DND-41 (cell line): Measurements from ENCODE around the gene DCUN1D1.

Source experiments
- ATAC-seq: fragments of 200-7000 bp; cut with Tn5 transposase; 3 replicates; pipeline ENCODE4 v1.9.1; 2021; ENCODE audit warnings: low read depth; ENCODE audit not compliant: insufficient read depth
- DNase-seq: peaks from one replicate; pipeline ENCODE4 v3.0.0-alpha.2; 2020
- H2AFZ ChIP-seq: 2 replicates; pipeline ENCODE4 v1.6.0; 2012; ENCODE audit warnings: low read depth, low read length
- H3K27ac ChIP-seq: 2 replicates; pipeline ENCODE4 v1.5.1; 2012; ENCODE audit warnings: low read length, inconsistent platforms
- H3K27me3 ChIP-seq: fragments of 200-600 bp; sonication (generic); 2 replicates; pipeline ENCODE4 v1.6.0; 2012; ENCODE audit warnings: low read length, mild to moderate bottlenecking, inconsistent platforms; ENCODE audit not compliant: insufficient read depth, poor library complexity
- H3K36me3 ChIP-seq: 2 replicates; pipeline ENCODE4 v1.5.1; 2012; ENCODE audit warnings: low read length, inconsistent platforms; ENCODE audit not compliant: insufficient read depth
- H3K4me1 ChIP-seq: 2 replicates; pipeline ENCODE4 v1.5.1; 2012; ENCODE audit warnings: mild to moderate bottlenecking, low read length; ENCODE audit not compliant: insufficient read depth
- H3K4me2 ChIP-seq: 2 replicates; pipeline ENCODE4 v1.6.0; 2012; ENCODE audit warnings: mild to moderate bottlenecking, moderate library complexity, low read length, inconsistent platforms; ENCODE audit not compliant: insufficient read depth
- H3K4me3 ChIP-seq, 2 experiments: fragments of 200-600 bp in 1 of 2; shearing (Covaris generic) in 1 of 2; 2 replicates each; pipeline ENCODE4 v1.5.1; 2012 to 2016; ENCODE audit warnings: inconsistent platforms in 2 of 2, low read length in 2 of 2, mild to moderate bottlenecking in 2 of 2, low read depth in 1 of 2, moderate library complexity in 1 of 2
- H3K79me2 ChIP-seq: 2 replicates; pipeline ENCODE4 v1.6.0; 2012; ENCODE audit warnings: low read length, inconsistent platforms; ENCODE audit not compliant: insufficient read depth
- H3K9ac ChIP-seq: 2 replicates; pipeline ENCODE4 v1.6.0; 2012; ENCODE audit warnings: low read depth, mild to moderate bottlenecking, inconsistent platforms, low read length, moderate library complexity
- H3K9me3 ChIP-seq: 2 replicates; pipeline ENCODE4 v1.5.1; 2012; ENCODE audit warnings: low read length, moderate library complexity, mild to moderate bottlenecking, inconsistent platforms; ENCODE audit not compliant: insufficient read depth, severe bottlenecking
- H4K20me1 ChIP-seq: 2 replicates; pipeline ENCODE4 v1.6.0; 2012; ENCODE audit warnings: low read length; ENCODE audit not compliant: insufficient read depth
- EZH2 ChIP-seq: IDR thresholded peaks from 3 replicates; pipeline ENCODE4 v1.6.1; 2012; ENCODE audit warnings: borderline replicate concordance, low read depth, mild to moderate bottlenecking, moderate library complexity, low read length, inconsistent platforms; ENCODE audit not compliant: severe bottlenecking
- TF ChIP-seq, protein P1 (sequence below): IDR thresholded peaks from 2 replicates; pipeline ENCODE4 v1.5.1; 2012; ENCODE audit warnings: borderline replicate concordance, low read length, moderate library complexity, mild to moderate bottlenecking; ENCODE audit not compliant: poor library complexity, severe bottlenecking; ENCODE audit errors: extremely low read depth

Gene DCUN1D1

DNA sequence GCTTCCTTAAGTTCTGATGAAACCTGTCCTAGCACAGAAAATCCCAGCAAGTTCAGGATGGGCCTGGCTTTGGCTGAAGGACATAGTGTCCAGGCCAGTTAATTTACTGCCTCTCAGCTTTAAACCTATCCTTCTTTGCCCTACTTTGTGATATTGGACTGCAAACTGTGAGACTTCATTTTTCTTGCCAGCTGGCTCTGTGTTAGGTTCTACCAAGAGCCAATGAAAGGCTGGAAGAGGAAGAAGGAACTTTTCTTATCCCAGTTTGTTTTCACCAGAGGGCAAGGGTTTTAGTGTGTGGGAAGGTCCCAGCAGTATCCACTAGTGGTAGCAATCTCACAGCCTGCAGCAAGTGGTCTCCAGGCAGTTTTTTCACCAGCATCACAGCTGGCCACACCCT is 18.2 kb downstream of the DCUN1D1 start:
- Histone ChIP-seq H4K20me1 (peaks cover 33% of the 10 kb centered on the region), H3K9ac (no peak overlapping the region), H3K4me3 (no peak overlapping the region), H3K4me2 (no peak overlapping the region), H3K4me1 (peaks cover 2% of the 10 kb centered on the region; the same call in 1 of the 2 replicates), H3K27ac (no peak overlapping the region), H3K36me3 (peaks cover 53% of the 10 kb centered on the region), H3K9me3 (no peaks in the 10 kb centered on the region), H3K79me2 (peaks cover 69% of the 10 kb centered on the region), H2AFZ (no peak overlapping the region), H3K27me3 (no peaks in the 10 kb centered on the region)
- DNase-seq (no peak), ATAC-seq (no peak)
- no peak for TF ChIP-seq EZH2
- TF ChIP-seq, protein P1, sequence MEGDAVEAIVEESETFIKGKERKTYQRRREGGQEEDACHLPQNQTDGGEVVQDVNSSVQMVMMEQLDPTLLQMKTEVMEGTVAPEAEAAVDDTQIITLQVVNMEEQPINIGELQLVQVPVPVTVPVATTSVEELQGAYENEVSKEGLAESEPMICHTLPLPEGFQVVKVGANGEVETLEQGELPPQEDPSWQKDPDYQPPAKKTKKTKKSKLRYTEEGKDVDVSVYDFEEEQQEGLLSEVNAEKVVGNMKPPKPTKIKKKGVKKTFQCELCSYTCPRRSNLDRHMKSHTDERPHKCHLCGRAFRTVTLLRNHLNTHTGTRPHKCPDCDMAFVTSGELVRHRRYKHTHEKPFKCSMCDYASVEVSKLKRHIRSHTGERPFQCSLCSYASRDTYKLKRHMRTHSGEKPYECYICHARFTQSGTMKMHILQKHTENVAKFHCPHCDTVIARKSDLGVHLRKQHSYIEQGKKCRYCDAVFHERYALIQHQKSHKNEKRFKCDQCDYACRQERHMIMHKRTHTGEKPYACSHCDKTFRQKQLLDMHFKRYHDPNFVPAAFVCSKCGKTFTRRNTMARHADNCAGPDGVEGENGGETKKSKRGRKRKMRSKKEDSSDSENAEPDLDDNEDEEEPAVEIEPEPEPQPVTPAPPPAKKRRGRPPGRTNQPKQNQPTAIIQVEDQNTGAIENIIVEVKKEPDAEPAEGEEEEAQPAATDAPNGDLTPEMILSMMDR, result no peak

- Histone ChIP-seq H3K4me1 (no peaks in the 10 kb centered on the region), H3K27ac (no peak overlapping the region), H3K27me3 (no peaks in the 10 kb centered on the region), H3K9ac (no peak overlapping the region), H4K20me1 (peaks cover 19% of the 10 kb centered on the region), H3K9me3 (no peaks in the 10 kb centered on the region), H3K4me3 (no peak overlapping the region), H3K4me2 (no peak overlapping the region), H3K36me3 (peaks cover 62% of the 10 kb centered on the region), H3K79me2 (peaks cover 44% of the 10 kb centered on the region), H2AFZ (no peak overlapping the region)
- TF ChIP-seq EZH2, result no peak
- TF ChIP-seq, protein P1, result no peak
- DNase-seq, result no peak
- 0 out of 3 replicates have a peak, but pooled peaks have one; percentile 29 for ATAC-seq
These were observed 20.6 kb downstream of the DCUN1D1 start for GRCh38 chr3:182959474-182960350.

GRCh38 chr3:182957676-182958266 is 22.6 kb downstream of the DCUN1D1 start:
- no peak overlapping the region for H3K4me3 ChIP-seq
- no peak overlapping the region for H2AFZ ChIP-seq
- peaks cover 26% of the 10 kb centered on the region for H3K79me2 ChIP-seq
- no peak overlapping the region for H3K4me2 ChIP-seq
- no peaks in the 10 kb centered on the region for H3K27me3 ChIP-seq
- peaks cover 63% of the 10 kb centered on the region for H3K36me3 ChIP-seq
- H3K27ac ChIP-seq, result no peak overlapping the region
- H3K9me3 ChIP-seq, result no peaks in the 10 kb centered on the region
- H3K4me1 ChIP-seq, result no peaks in the 10 kb centered on the region
- no peak for ATAC-seq
- no peak for DNase-seq
- peaks cover 12% of the 10 kb centered on the region for H4K20me1 ChIP-seq
- TF ChIP-seq, protein P1, result no peak
- TF ChIP-seq EZH2, result no peak
- H3K9ac ChIP-seq, result no peak overlapping the region
